ENCODE results near the gene ZNF296. TPM values are rescaled to one million over a fixed set of nuclear protein-coding genes. Genes with fewer than 3 reads are reported as not detected.

ZNF296 gene
- total and polyA plus RNA-seq, 2 of the 13 experiments (the other 11 are each of a cell fraction or from before 2014, with no cell fraction given): 0.26 to 0.62 TPM

DNA sequence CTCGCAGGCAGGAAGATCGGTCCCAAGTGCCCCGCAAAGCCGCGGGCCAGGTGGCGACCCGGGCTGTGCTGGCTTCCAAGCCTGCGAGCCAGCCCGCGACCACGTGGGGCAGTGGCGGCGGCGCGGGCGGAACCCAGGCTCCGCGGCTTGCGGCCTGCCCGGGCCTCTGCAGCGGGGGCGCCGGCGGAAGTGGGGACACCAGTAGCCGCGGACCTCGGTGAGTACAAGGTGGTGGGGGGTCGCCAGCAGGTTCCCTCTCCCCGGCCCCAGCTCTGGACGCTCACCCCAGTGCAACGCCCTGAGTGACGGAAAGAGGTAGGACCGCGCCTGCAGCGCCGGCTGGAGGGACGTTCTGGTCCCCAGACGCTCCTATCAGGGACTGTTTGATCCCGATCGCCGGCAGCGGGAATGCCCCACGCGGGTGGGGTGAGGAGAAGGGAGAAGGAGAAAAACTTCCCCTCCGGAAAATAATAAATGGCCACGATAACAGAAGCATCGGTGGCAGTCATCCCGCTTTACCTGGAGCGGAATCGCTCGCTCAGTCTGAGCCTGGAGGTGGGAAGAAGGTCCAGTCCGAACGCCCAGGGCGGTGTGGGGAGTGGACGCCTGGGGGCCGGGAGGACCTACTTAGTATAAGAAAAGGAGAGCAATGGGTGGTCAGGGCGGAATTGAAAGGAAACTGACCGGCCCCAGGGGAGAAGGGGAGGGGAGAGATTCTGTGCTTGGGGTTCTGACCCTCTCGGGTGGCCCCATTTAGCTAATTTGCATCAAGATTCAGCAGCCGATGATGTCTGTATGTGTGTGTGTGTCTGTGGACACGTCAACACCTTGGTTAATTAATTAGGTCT lies 3.0 kb upstream of the ZNF296 start, which contains the start of gene GEMIN7 (continued):
- TF ChIP-seq, protein P1, sequence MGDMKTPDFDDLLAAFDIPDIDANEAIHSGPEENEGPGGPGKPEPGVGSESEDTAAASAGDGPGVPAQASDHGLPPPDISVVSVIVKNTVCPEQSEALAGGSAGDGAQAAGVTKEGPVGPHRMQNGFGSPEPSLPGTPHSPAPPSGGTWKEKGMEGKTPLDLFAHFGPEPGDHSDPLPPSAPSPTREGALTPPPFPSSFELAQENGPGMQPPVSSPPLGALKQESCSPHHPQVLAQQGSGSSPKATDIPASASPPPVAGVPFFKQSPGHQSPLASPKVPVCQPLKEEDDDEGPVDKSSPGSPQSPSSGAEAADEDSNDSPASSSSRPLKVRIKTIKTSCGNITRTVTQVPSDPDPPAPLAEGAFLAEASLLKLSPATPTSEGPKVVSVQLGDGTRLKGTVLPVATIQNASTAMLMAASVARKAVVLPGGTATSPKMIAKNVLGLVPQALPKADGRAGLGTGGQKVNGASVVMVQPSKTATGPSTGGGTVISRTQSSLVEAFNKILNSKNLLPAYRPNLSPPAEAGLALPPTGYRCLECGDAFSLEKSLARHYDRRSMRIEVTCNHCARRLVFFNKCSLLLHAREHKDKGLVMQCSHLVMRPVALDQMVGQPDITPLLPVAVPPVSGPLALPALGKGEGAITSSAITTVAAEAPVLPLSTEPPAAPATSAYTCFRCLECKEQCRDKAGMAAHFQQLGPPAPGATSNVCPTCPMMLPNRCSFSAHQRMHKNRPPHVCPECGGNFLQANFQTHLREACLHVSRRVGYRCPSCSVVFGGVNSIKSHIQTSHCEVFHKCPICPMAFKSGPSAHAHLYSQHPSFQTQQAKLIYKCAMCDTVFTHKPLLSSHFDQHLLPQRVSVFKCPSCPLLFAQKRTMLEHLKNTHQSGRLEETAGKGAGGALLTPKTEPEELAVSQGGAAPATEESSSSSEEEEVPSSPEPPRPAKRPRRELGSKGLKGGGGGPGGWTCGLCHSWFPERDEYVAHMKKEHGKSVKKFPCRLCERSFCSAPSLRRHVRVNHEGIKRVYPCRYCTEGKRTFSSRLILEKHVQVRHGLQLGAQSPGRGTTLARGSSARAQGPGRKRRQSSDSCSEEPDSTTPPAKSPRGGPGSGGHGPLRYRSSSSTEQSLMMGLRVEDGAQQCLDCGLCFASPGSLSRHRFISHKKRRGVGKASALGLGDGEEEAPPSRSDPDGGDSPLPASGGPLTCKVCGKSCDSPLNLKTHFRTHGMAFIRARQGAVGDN (CRISPR knock-in tag; IDR thresholded peaks at IDR 0.05): peak; percentile 98
- TF ChIP-seq, protein P2, sequence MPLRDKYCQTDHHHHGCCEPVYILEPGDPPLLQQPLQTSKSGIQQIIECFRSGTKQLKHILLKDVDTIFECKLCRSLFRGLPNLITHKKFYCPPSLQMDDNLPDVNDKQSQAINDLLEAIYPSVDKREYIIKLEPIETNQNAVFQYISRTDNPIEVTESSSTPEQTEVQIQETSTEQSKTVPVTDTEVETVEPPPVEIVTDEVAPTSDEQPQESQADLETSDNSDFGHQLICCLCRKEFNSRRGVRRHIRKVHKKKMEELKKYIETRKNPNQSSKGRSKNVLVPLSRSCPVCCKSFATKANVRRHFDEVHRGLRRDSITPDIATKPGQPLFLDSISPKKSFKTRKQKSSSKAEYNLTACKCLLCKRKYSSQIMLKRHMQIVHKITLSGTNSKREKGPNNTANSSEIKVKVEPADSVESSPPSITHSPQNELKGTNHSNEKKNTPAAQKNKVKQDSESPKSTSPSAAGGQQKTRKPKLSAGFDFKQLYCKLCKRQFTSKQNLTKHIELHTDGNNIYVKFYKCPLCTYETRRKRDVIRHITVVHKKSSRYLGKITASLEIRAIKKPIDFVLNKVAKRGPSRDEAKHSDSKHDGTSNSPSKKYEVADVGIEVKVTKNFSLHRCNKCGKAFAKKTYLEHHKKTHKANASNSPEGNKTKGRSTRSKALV (CRISPR knock-in tag; IDR thresholded peaks at IDR 0.05): 0 out of 2 replicates have a peak, but pooled peaks have one; percentile 36
- TF ChIP-seq, protein P3, sequence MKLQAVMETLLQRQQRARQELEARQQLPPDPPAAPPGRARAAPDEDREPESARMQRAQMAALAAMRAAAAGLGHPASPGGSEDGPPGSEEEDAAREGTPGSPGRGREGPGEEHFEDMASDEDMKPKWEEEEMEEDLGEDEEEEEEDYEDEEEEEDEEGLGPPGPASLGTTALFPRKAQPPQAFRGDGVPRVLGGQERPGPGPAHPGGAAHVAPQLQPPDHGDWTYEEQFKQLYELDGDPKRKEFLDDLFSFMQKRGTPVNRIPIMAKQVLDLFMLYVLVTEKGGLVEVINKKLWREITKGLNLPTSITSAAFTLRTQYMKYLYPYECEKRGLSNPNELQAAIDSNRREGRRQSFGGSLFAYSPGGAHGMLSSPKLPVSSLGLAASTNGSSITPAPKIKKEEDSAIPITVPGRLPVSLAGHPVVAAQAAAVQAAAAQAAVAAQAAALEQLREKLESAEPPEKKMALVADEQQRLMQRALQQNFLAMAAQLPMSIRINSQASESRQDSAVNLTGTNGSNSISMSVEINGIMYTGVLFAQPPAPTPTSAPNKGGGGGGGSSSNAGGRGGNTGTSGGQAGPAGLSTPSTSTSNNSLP (IDR thresholded peaks at IDR 0.05; ENCODE audit: low read depth, low read length): no peak
- TF ChIP-seq IRF2 (CRISPR knock-in tag; IDR thresholded peaks at IDR 0.05): peak; percentile 79; the same call in 1 of the 2 replicates
- TF ChIP-seq, protein P4, sequence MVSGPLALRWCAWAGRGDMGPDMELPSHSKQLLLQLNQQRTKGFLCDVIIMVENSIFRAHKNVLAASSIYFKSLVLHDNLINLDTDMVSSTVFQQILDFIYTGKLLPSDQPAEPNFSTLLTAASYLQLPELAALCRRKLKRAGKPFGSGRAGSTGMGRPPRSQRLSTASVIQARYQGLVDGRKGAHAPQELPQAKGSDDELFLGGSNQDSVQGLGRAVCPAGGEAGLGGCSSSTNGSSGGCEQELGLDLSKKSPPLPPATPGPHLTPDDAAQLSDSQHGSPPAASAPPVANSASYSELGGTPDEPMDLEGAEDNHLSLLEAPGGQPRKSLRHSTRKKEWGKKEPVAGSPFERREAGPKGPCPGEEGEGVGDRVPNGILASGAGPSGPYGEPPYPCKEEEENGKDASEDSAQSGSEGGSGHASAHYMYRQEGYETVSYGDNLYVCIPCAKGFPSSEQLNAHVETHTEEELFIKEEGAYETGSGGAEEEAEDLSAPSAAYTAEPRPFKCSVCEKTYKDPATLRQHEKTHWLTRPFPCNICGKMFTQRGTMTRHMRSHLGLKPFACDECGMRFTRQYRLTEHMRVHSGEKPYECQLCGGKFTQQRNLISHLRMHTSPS (CRISPR knock-in tag; IDR thresholded peaks at IDR 0.05; ENCODE audit: low read depth): no peak; the same call in 1 of the 2 replicates
- peak; percentile 90 for TF ChIP-seq ZMYM4 (CRISPR knock-in tag; IDR thresholded peaks at IDR 0.05)
- TF ChIP-seq PHF8 (CRISPR knock-in tag; IDR thresholded peaks at IDR 0.05): peak; percentile 85
- peak; percentile 97 for TF ChIP-seq SPEN (CRISPR knock-in tag; IDR thresholded peaks at IDR 0.05; ENCODE audit: low read depth)
- peak; percentile 81 for TF ChIP-seq HNRNPK (IDR thresholded peaks at IDR 0.05; ENCODE audit: low read depth, low read length, poor library complexity, severe bottlenecking)
- peak; percentile 98 for TF ChIP-seq GABPB1 (CRISPR knock-in tag; IDR thresholded peaks at IDR 0.05)
- TF ChIP-seq ZSCAN31 (CRISPR knock-in tag; IDR thresholded peaks at IDR 0.05; ENCODE audit: low read depth): peak; percentile 89
- TF ChIP-seq ZNF24 (IDR thresholded peaks at IDR 0.05): 0 out of 2 replicates have a peak, but pooled peaks have one; percentile 42
- peak; percentile 93; the same call in 1 of the 2 replicates for TF ChIP-seq ZNF670 (CRISPR knock-in tag; IDR thresholded peaks at IDR 0.05; ENCODE audit: borderline replicate concordance)
- TF ChIP-seq ZNF138 (CRISPR knock-in tag; IDR thresholded peaks at IDR 0.05; ENCODE audit: low read depth): 0 out of 2 replicates have a peak, but pooled peaks have one; percentile 79
- TF ChIP-seq, protein P5, sequence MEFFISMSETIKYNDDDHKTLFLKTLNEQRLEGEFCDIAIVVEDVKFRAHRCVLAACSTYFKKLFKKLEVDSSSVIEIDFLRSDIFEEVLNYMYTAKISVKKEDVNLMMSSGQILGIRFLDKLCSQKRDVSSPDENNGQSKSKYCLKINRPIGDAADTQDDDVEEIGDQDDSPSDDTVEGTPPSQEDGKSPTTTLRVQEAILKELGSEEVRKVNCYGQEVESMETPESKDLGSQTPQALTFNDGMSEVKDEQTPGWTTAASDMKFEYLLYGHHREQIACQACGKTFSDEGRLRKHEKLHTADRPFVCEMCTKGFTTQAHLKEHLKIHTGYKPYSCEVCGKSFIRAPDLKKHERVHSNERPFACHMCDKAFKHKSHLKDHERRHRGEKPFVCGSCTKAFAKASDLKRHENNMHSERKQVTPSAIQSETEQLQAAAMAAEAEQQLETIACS (CRISPR knock-in tag; IDR thresholded peaks at IDR 0.05): peak; percentile 72
- TF ChIP-seq SCMH1 (CRISPR knock-in tag; IDR thresholded peaks at IDR 0.05; ENCODE audit: borderline replicate concordance): no peak
- TF ChIP-seq ZNF33A (CRISPR knock-in tag; IDR thresholded peaks at IDR 0.05; ENCODE audit: borderline replicate concordance): peak; percentile 51; the same call in 1 of the 2 replicates
